B cell (primary cell): Measurements from ENCODE around the gene NUMB. TPM values are rescaled to one million over a fixed set of nuclear protein-coding genes. Genes with fewer than 3 reads are reported as not detected.

Source experiments
- ATAC-seq: fragments of 200-7000 bp; cut with Tn5 transposase; one replicate; pipeline ENCODE4 v1.10.0; 2021; ENCODE audit warnings: low read depth, mild to moderate bottlenecking, moderate number of reproducible peaks, moderate library complexity
- CTCF ChIA-PET: fragments of 350-600 bp; sonication (Branson Sonifier 250); formaldehyde crosslinking; loops from one replicate; lab custom pipeline; 2021; ENCODE audit warnings: antibody characterized with exemption, inconsistent platforms; lab: Charles Lee
- POLR2A ChIA-PET: fragments of 350-600 bp; sonication (Branson Sonifier 250); formaldehyde crosslinking; loops from one replicate; lab custom pipeline; 2021; ENCODE audit warnings: antibody characterized with exemption; lab: Charles Lee
- DNase-seq: peaks from one replicate; pipeline ENCODE4 v3.0.0; 2013
- H2AFZ ChIP-seq: 2 replicates; pipeline ENCODE4 v1.6.1; 2012; ENCODE audit warnings: mild to moderate bottlenecking, low read depth, low read length; ENCODE audit not compliant: insufficient read depth, poor library complexity, severe bottlenecking
- H3K27ac ChIP-seq, 2 donors: 1 replicate in 1 of 2; 2 replicates in 1 of 2; pipeline ENCODE4 v1.5.1; 2012 to 2013; ENCODE audit warnings: low read length in 2 of 2, mild to moderate bottlenecking in 2 of 2, moderate library complexity in 1 of 2
- H3K27me3 ChIP-seq, 4 experiments: fragments of 200-600 bp in 1 of 4; sonication (generic) in 1 of 4; replicated peaks in 1 of 4; 1 replicate in 2 of 4; 2 replicates in 2 of 4; pipeline versions ENCODE4 v1.6.1 to v1.7.0; 2013 to 2016; ENCODE audit warnings: low read length in 3 of 4, mild to moderate bottlenecking in 2 of 4, mixed read lengths in 1 of 4, moderate library complexity in 1 of 4; ENCODE audit not compliant: insufficient read depth in 4 of 4, control insufficient read depth in 3 of 4; ENCODE audit errors: control extremely low read depth in 1 of 4
- H3K36me3 ChIP-seq, 2 experiments: replicated peaks in 1 of 2; 1 replicate in 1 of 2; 2 replicates in 1 of 2; pipeline versions ENCODE4 v1.6.1 to v1.7.1; 2013; ENCODE audit warnings: low read length in 1 of 2; ENCODE audit not compliant: insufficient read depth in 2 of 2, control insufficient read depth in 1 of 2; ENCODE audit errors: control extremely low read depth in 1 of 2, extremely low read depth in 1 of 2
- H3K4me1 ChIP-seq, 2 donors: fragments of 200-600 bp in 1 of 2; sonication (generic) in 1 of 2; 1 replicate in 1 of 2; 2 replicates in 1 of 2; pipeline versions ENCODE4 v1.5.1 to v1.6.1; 2013 to 2017; ENCODE audit warnings: low read length in 2 of 2; ENCODE audit not compliant: control insufficient read depth in 2 of 2, insufficient read depth in 2 of 2
- H3K4me2 ChIP-seq: replicated peaks from 2 replicates; pipeline ENCODE3; 2012; ENCODE audit warnings: mild to moderate bottlenecking, low read depth, low read length; ENCODE audit not compliant: poor library complexity, severe bottlenecking
- H3K4me3 ChIP-seq, 5 experiments: fragments of 200-600 bp in 1 of 5; sonication (generic) in 1 of 5; 1 replicate in 3 of 5; 2 replicates in 2 of 5; pipeline versions ENCODE4 v1.5.1 to v1.7.0; 2011 to 2016; ENCODE audit warnings: low read length in 4 of 5, mild to moderate bottlenecking in 4 of 5, low read depth in 2 of 5, control low read depth in 1 of 5, moderate library complexity in 1 of 5; ENCODE audit not compliant: insufficient read depth in 1 of 5; ENCODE audit errors: control extremely low read depth in 1 of 5, extremely low read depth in 1 of 5
- H3K79me2 ChIP-seq: fragments of 200-600 bp; sonication (generic); one replicate; pipeline ENCODE4 v1.6.0; 2016; ENCODE audit warnings: low read length; ENCODE audit not compliant: control insufficient read depth, insufficient read depth
- H3K9ac ChIP-seq: fragments of 200-600 bp; sonication (generic); 2 replicates; pipeline ENCODE4 v1.6.1; 2017; ENCODE audit warnings: mild to moderate bottlenecking, low read length, moderate library complexity
- H3K9me3 ChIP-seq, 3 donors: one replicate each; pipeline versions ENCODE4 v1.6.1 to v1.7.1; 2013; ENCODE audit warnings: low read length in 2 of 3; ENCODE audit not compliant: control insufficient read depth in 2 of 3, insufficient read depth in 1 of 3; ENCODE audit errors: control extremely low read depth in 1 of 3
- H4K20me1 ChIP-seq: 2 replicates; pipeline ENCODE4 v1.6.0; 2012; ENCODE audit warnings: mild to moderate bottlenecking, low read length; ENCODE audit not compliant: insufficient read depth, control insufficient read depth, poor library complexity, severe bottlenecking
- H3K27ac Mint-ChIP-seq: one replicate; pipeline ENCODE4 v1.8.0; 2021; ENCODE audit warnings: mixed read lengths
- H3K27me3 Mint-ChIP-seq: one replicate; pipeline ENCODE4 v1.8.0; 2021; ENCODE audit warnings: mixed read lengths
- H3K4me1 Mint-ChIP-seq: one replicate; pipeline ENCODE4 v1.8.0; 2021; ENCODE audit warnings: mixed read lengths
- H3K4me3 Mint-ChIP-seq: one replicate; pipeline ENCODE4 v1.8.0; 2021; ENCODE audit warnings: mixed read lengths
- H3K9me3 Mint-ChIP-seq: one replicate; pipeline ENCODE4 v1.8.0; 2022; ENCODE audit warnings: mixed read lengths; ENCODE audit not compliant: insufficient read depth
- EZH2 ChIP-seq: IDR thresholded peaks from 2 replicates; pipeline ENCODE4 v1.6.1; 2012; ENCODE audit warnings: borderline replicate concordance, low read depth, mild to moderate bottlenecking, moderate library complexity, low read length; ENCODE audit not compliant: insufficient read depth, poor library complexity, severe bottlenecking
- WGBS: methylation state at CpG from one replicate; pipeline ENCODE4 v1.1.5; 2013; ENCODE audit warnings: missing lambda C conversion rate; ENCODE audit not compliant: insufficient coverage; 5-methylcytosine and 5-hydroxymethylcytosine counted together
- intact Hi-C: fragments of 100-400 bp; cut with micrococcal nuclease; formaldehyde crosslinking; loops from one replicate; pipeline ENCODE4 v1.10.0; 2022
- polyA plus RNA-seq: library from polyadenylated mRNA; depleted of rRNA; stranded (reverse); fragments of >200 nt; gene quantifications from 2 replicates; pipeline ENCODE4 v1.2.3, GENCODE V29; 2012
- total RNA-seq, 2 donors: library from RNA; stranded (reverse); fragments of 120-200 nt in 1 of 2; gene quantifications; 1 replicate in 1 of 2; 2 replicates in 1 of 2; pipeline versions ENCODE4 v1.2.3 to v1.2.4, GENCODE V29; 2013 to 2022
- TF ChIP-seq, protein P1 (sequence below): fragments of 200-600 bp; IDR thresholded peaks from one replicate; pipeline ENCODE4 v1.8.0; 2022; ENCODE audit warnings: antibody characterized with exemption, mild to moderate bottlenecking

Gene NUMB
- total and polyA plus RNA-seq, 2 donors (not counting 1 experiment from before 2014, with no cell fraction given), result 63.4 to 102 TPM

DNA sequence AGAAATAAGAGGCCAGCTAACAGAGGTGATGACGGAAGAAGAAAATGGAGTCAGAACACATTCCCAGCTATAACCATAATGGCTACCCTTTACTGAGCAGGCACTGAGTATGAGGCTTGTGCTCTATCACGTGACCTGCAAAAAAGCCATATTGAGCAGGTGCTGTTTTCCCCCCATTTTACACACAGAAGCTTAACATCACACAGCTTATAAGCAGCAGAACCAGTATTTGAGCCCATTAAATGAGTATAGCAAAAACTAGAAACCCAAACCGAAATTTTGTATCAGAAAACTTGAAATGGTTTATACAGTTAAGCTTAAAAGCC lies 192.7 kb downstream of the NUMB start:
- Histone ChIP-seq H4K20me1 (no peaks in the 10 kb centered on the region), H3K36me3 (no peaks in the 10 kb centered on the region), H3K9me3 (no peaks in the 10 kb centered on the region), H3K27ac (no peak overlapping the region), H2AFZ (no peak overlapping the region), H3K4me3 (no peak overlapping the region), H3K9ac (no peak overlapping the region), H3K79me2 (no peaks in the 10 kb centered on the region), H3K27me3 (peaks cover 0 to 3% (median 0%) of the 10 kb centered on the region in 4 experiments), H3K4me1 (peaks cover 11 to 12% of the 10 kb centered on the region in 2 donors), H3K4me2 (no peak overlapping the region)
- ChIA-PET CTCF (no interaction called here), POLR2A (no interaction called here)
- Mint-ChIP-seq H3K9me3 (no peaks in the 10 kb centered on the region), H3K27ac (no peak overlapping the region), H3K4me3 (no peak overlapping the region), H3K27me3 (peaks cover 4% of the 10 kb centered on the region), H3K4me1 (peaks cover 15% of the 10 kb centered on the region)
- no peak for ATAC-seq
- no peak for TF ChIP-seq EZH2
- TF ChIP-seq, protein P1, sequence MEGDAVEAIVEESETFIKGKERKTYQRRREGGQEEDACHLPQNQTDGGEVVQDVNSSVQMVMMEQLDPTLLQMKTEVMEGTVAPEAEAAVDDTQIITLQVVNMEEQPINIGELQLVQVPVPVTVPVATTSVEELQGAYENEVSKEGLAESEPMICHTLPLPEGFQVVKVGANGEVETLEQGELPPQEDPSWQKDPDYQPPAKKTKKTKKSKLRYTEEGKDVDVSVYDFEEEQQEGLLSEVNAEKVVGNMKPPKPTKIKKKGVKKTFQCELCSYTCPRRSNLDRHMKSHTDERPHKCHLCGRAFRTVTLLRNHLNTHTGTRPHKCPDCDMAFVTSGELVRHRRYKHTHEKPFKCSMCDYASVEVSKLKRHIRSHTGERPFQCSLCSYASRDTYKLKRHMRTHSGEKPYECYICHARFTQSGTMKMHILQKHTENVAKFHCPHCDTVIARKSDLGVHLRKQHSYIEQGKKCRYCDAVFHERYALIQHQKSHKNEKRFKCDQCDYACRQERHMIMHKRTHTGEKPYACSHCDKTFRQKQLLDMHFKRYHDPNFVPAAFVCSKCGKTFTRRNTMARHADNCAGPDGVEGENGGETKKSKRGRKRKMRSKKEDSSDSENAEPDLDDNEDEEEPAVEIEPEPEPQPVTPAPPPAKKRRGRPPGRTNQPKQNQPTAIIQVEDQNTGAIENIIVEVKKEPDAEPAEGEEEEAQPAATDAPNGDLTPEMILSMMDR, result no peak
- intact Hi-C loops, result no loop called here
- WGBS, result 100% methylated on average over 2 of the region's 3 CpGs
- no peak for DNase-seq

DNA sequence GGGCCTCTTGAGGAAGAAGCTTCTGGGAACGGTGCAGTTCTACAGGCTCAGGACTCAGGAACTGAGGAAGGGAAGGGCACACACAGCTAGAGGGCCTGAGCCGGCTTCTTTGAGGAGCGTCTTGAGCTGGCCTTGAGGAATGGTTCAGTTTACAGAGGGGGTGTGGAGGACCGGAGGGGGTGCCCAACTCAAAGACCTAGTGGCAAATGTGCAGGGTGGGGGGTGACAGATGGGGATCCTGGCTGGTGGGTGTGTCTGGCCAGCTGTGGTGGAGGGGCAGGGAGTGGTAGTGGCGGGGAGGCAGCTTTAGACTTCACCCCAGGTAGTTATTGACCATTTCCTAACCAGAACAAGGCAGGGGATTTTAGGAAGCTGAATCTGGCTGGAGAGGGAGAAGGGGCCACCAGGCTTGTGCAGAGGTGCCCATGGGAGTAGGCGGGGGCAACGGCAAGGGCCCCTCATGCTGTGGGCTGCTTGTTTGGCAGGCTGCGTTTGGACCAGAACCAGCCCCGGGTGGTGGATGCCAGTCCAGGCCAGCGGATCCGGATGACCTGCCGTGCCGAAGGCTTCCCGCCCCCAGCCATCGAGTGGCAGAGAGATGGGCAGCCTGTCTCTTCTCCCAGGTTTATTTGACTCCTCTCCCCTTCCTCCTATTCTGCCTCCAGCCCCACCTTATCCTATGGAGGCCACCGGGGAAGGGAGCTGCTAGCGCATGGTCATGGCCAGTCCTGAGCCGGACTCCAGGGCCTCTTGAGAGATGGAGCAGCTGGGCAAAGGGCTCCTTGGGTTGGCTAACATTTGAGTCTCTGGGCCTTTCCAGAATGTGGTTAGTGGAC lies 193.2 kb downstream of the NUMB start:
- no peak overlapping the region for H3K4me2 ChIP-seq
- H2AFZ ChIP-seq, result no peak overlapping the region
- H3K9me3 Mint-ChIP-seq, result no peaks in the 10 kb centered on the region
- TF ChIP-seq, protein P1, result no peak
- no peak for TF ChIP-seq EZH2
- no peaks in the 10 kb centered on the region for H3K79me2 ChIP-seq
- H3K9ac ChIP-seq, result no peak overlapping the region
- H3K4me3 Mint-ChIP-seq, result no peak overlapping the region
- 89% methylated on average over 16 of the region's 18 CpGs for whole genome bisulfite sequencing
- ChIA-PET CTCF (interaction anchor here (1.3 kb wide), 1 partner anchor 31 kb away, joined by 3 read pairs; no protein-coding TSS in a partner anchor), POLR2A (no interaction called here)
- H3K36me3 ChIP-seq, result no peaks in the 10 kb centered on the region
- peaks cover 9% of the 10 kb centered on the region for H3K4me1 Mint-ChIP-seq
- ATAC-seq, result no peak
- no peaks in the 10 kb centered on the region for H4K20me1 ChIP-seq
- intact Hi-C loops, result no loop called here
- H3K4me3 ChIP-seq, result no peak overlapping the region
- H3K27me3 Mint-ChIP-seq, result peaks cover 4% of the 10 kb centered on the region
- peaks cover 0 to 3% (median 0%) of the 10 kb centered on the region in 4 experiments for H3K27me3 ChIP-seq
- peaks cover 6 to 7% of the 10 kb centered on the region in 2 donors for H3K4me1 ChIP-seq
- H3K27ac ChIP-seq, result no peak overlapping the region
- H3K9me3 ChIP-seq, result no peaks in the 10 kb centered on the region
- no peak overlapping the region for H3K27ac Mint-ChIP-seq
- no peak for DNase-seq
